K562 (cell line): ENCODE measurements around the gene ARF1. TPM values are rescaled to one million over a fixed set of nuclear protein-coding genes. Genes with fewer than 3 reads are reported as not detected.
A peak's percentile ranks its signal among the peaks of the same experiment; 100 is the strongest.

Experiments
- ATAC-seq: fragments of 200-7000 bp; cut with Tn5 transposase; 3 replicates; pipeline ENCODE4 v1.9.1; 2020; ENCODE audit warnings: moderate library complexity
- BruUV-seq: library from RNA; stranded (reverse); fragments of 400-500 nt; replicated peaks from 2 replicates; lab custom pipeline; 2021; lab: Mats Ljungman, UMichigan
- CTCF ChIA-PET: fragments of 300-600 bp; formaldehyde crosslinking; extraction: SDS; loops from one replicate; lab custom pipeline; 2021; ENCODE audit warnings: low intra/inter-chr PET ratio; lab: Yijun Ruan, JAX
- POLR2A ChIA-PET: fragments of 300-600, 350-650 bp; sonication (Branson Sonifier 250); formaldehyde crosslinking; extraction: SDS; loops from one replicate; lab custom pipeline; 2021; ENCODE audit warnings: antibody characterized with exemption, inconsistent platforms; lab: Yijun Ruan, JAX
- DNase-seq, 4 experiments: peaks; one replicate each; pipeline versions ENCODE4 v3.0.0 to v3.0.0-alpha.2; 2011 to 2018; ENCODE audit warnings: low spot score in 3 of 4, mixed read lengths in 3 of 4; ENCODE audit errors: extremely low read depth in 1 of 4
- FAIRE-seq: peaks from 2 replicates; lab custom pipeline; 2011; peaks lifted over from hg19 to GRCh38; lab: Jason Lieb, UNC
- H2AFZ ChIP-seq: 2 replicates; pipeline ENCODE4 v1.6.0; 2011; ENCODE audit warnings: low read depth, low read length, control low read depth, inconsistent platforms
- H3K27ac ChIP-seq: fragments of 200-600 bp; 3 replicates; pipeline ENCODE4 v1.8.0; 2011; ENCODE audit warnings: low read depth, mild to moderate bottlenecking, control low read depth, inconsistent platforms, low read length, moderate library complexity, mixed read lengths; ENCODE audit errors: extremely low read depth
- H3K27me3 ChIP-seq, 2 experiments: fragments of 300-600 bp in 1 of 2; 2 replicates in 1 of 2; 3 replicates in 1 of 2; pipeline versions ENCODE4 v1.6.0 to v1.8.0; 2011; ENCODE audit warnings: inconsistent platforms in 2 of 2, low read length in 2 of 2, mild to moderate bottlenecking in 1 of 2, mixed read lengths in 1 of 2, moderate library complexity in 1 of 2; ENCODE audit not compliant: control insufficient read depth in 2 of 2, insufficient read depth in 2 of 2
- H3K36me3 ChIP-seq: fragments of 300-600 bp; 3 replicates; pipeline ENCODE4 v1.8.0; 2011; ENCODE audit warnings: mild to moderate bottlenecking, low read length, inconsistent platforms; ENCODE audit not compliant: control insufficient read depth, insufficient read depth
- H3K4me1 ChIP-seq, 2 experiments: fragments of 200-600 bp in 1 of 2; replicated peaks in 1 of 2; 2 replicates in 1 of 2; 3 replicates in 1 of 2; pipeline versions ENCODE4 v1.5.1 to v1.8.0; 2011; ENCODE audit warnings: inconsistent platforms in 2 of 2, low read length in 2 of 2, mild to moderate bottlenecking in 1 of 2, mixed read lengths in 1 of 2, moderate library complexity in 1 of 2; ENCODE audit not compliant: control insufficient read depth in 2 of 2, insufficient read depth in 2 of 2
- H3K4me2 ChIP-seq: 2 replicates; pipeline ENCODE4 v1.6.1; 2011; ENCODE audit warnings: low read length, control low read depth, inconsistent platforms, mixed read lengths; ENCODE audit not compliant: insufficient read depth
- H3K4me3 ChIP-seq: fragments of 200-600 bp; sonication (generic), shearing (Covaris generic); 2 replicates; pipeline ENCODE4 v1.5.1; 2016; ENCODE audit warnings: control low read depth, inconsistent platforms
- H3K79me2 ChIP-seq: fragments of 200-600 bp; 3 replicates; pipeline ENCODE4 v1.8.0; 2011; ENCODE audit warnings: low read length, inconsistent platforms; ENCODE audit not compliant: control insufficient read depth, insufficient read depth
- H3K9ac ChIP-seq, 2 experiments: 2 replicates each; pipeline versions ENCODE4 v1.6.0 to v1.6.1; 2011; ENCODE audit warnings: low read depth in 2 of 2, low read length in 2 of 2, control low read depth in 1 of 2, inconsistent platforms in 1 of 2, mild to moderate bottlenecking in 1 of 2, mixed read lengths in 1 of 2; ENCODE audit not compliant: insufficient read depth in 1 of 2
- H3K9me1 ChIP-seq: one replicate; pipeline ENCODE4 v1.6.0; 2011; ENCODE audit warnings: inconsistent platforms, mild to moderate bottlenecking, low read length, moderate library complexity; ENCODE audit not compliant: control insufficient read depth, insufficient read depth
- H3K9me3 ChIP-seq: replicated peaks from 2 replicates; pipeline ENCODE4 v1.5.1; 2011; ENCODE audit warnings: low read depth, low read length, inconsistent platforms; ENCODE audit not compliant: control insufficient read depth, insufficient read depth
- H4K20me1 ChIP-seq: replicated peaks from 2 replicates; pipeline ENCODE4 v1.6.1; 2011; ENCODE audit warnings: low read length, inconsistent platforms, mixed read lengths; ENCODE audit not compliant: control insufficient read depth, insufficient read depth
- ATF1 ChIP-seq, 2 experiments: fragments of 450-650 bp in 1 of 2; IDR thresholded peaks; 2 replicates each; pipeline ENCODE4 v1.6.1; 2016; ENCODE audit warnings: missing compliant biosample characterization in 1 of 2, missing genetic modification characterization in 1 of 2
- BCL6 ChIP-seq: fragments of 250-450 bp; sonication (Bioruptor Pico); IDR thresholded peaks from 2 replicates; pipeline ENCODE4 v1.4.0; 2020
- CREM ChIP-seq: IDR thresholded peaks from 2 replicates; pipeline ENCODE4 v1.6.1; 2014; ENCODE audit warnings: antibody characterized with exemption, low read depth
- EHMT2 ChIP-seq: fragments of 450-650 bp; IDR thresholded peaks from 2 replicates; pipeline ENCODE4 v1.6.1; 2018; ENCODE audit warnings: antibody characterized with exemption
- GATAD2A ChIP-seq: fragments of 450-650 bp; IDR thresholded peaks from 2 replicates; pipeline ENCODE4 v1.6.1; 2017
- HDAC1 ChIP-seq, 2 experiments: fragments of 450-650 bp; IDR thresholded peaks; 2 replicates each; pipeline ENCODE4 v1.6.1; 2016 to 2017; ENCODE audit warnings: inconsistent platforms in 1 of 2, mild to moderate bottlenecking in 1 of 2, moderate library complexity in 1 of 2
- KDM5B ChIP-seq: fragments of 200-600 bp; sonication (generic); IDR thresholded peaks from 2 replicates; pipeline ENCODE4 v1.6.1; 2012; ENCODE audit warnings: low read depth, mild to moderate bottlenecking, moderate library complexity, low read length, control low read depth, inconsistent platforms; ENCODE audit not compliant: insufficient replicate concordance
- MAFG ChIP-seq: fragments of 450-650 bp; conservative IDR thresholded peaks from 2 replicates; pipeline ENCODE4 v1.6.1; 2016; ENCODE audit warnings: missing genetic modification characterization, missing compliant biosample characterization
- MEIS2 ChIP-seq: fragments of 450-650 bp; IDR thresholded peaks from 2 replicates; pipeline ENCODE4 v1.6.1; 2014; ENCODE audit warnings: mild to moderate bottlenecking; ENCODE audit not compliant: partially characterized antibody
- MIER1 ChIP-seq: fragments of 450-650 bp; IDR thresholded peaks from 2 replicates; pipeline ENCODE4 v1.6.1; 2016; ENCODE audit warnings: antibody characterized with exemption, mild to moderate bottlenecking, low read depth
- NFE2L1 ChIP-seq: fragments of 450-650 bp; IDR thresholded peaks from 2 replicates; pipeline ENCODE4 v1.6.1; 2016; ENCODE audit warnings: missing genetic modification characterization, low read depth, mild to moderate bottlenecking, missing compliant biosample characterization, moderate library complexity, borderline replicate concordance
- NR2F6 ChIP-seq: fragments of 450-650 bp; formaldehyde crosslinking; IDR thresholded peaks from 2 replicates; pipeline ENCODE4 v1.4.0; 2020; ENCODE audit warnings: mild to moderate bottlenecking
- SETDB1 ChIP-seq: IDR thresholded peaks from one replicate; pipeline ENCODE4 v1.6.1; 2012; ENCODE audit warnings: low read length, control low read depth, inconsistent platforms
- TRIM24 ChIP-seq, 2 experiments: fragments of 450-650 bp; IDR thresholded peaks; 2 replicates each; pipeline ENCODE4 v1.6.1; 2016
- XRCC3 ChIP-seq: fragments of 450-650 bp; IDR thresholded peaks from 2 replicates; pipeline ENCODE4 v1.6.1; 2017; ENCODE audit warnings: mild to moderate bottlenecking, moderate library complexity
- ZNF174 ChIP-seq: fragments of 250-450 bp; sonication (Bioruptor Pico); IDR thresholded peaks from 2 replicates; pipeline ENCODE4 v1.4.0; 2020; ENCODE audit warnings: mild to moderate bottlenecking
- ZNF239 ChIP-seq: fragments of 250-450 bp; sonication (Bioruptor Pico); IDR thresholded peaks from 2 replicates; pipeline ENCODE4 v1.4.0; 2020; ENCODE audit warnings: mild to moderate bottlenecking
- WGBS: fragments of 100-300 bp; shearing (Covaris generic); methylation state at CpG from one replicate; pipeline ENCODE4 v1.1.6; 2016; ENCODE audit warnings: low coverage, mixed read lengths; ENCODE audit not compliant: insufficient coverage; ENCODE audit errors: missing lambda C conversion rate; 5-methylcytosine and 5-hydroxymethylcytosine counted together
- in situ Hi-C: fragments of 300-500 bp; cut with MboI; formaldehyde crosslinking; loops from 4 replicates; pipeline ENCODE4 v1.15.0; 2018; ENCODE audit warnings: inconsistent platforms, mixed read lengths
- intact Hi-C: fragments of 100-400 bp; cut with micrococcal nuclease; formaldehyde crosslinking; loops from 2 replicates; pipeline ENCODE4 v1.14.2; 2022
- polyA plus RNA-seq, 8 experiments: library from polyadenylated mRNA; depleted of rRNA in 4 of 8; stranded (reverse) in 5 of 8; unstranded in 3 of 8; fragments of >200 nt; fragmentation: Nextera tagmentation in 2 of 8; fragmentation: Illumina TruSeq in 1 of 8; extraction: Ambion mirVana in 2 of 8; extraction: Trizol in 1 of 8; gene quantifications; 2 replicates each; pipeline versions ENCODE4 v1.2.1 to v1.2.3, GENCODE V29; 2011 to 2014; ENCODE audit warnings: inconsistent platforms in 1 of 8, missing spikeins in 1 of 8
- total RNA-seq, 7 experiments: library from RNA; depleted of rRNA in 6 of 7; stranded (reverse); fragments of >200 nt in 6 of 7; fragmentation: Illumina TruSeq in 2 of 7; extraction: Trizol in 2 of 7; gene quantifications; 2 replicates each; pipeline versions ENCODE4 v1.2.1 to v1.2.3, GENCODE V29; 2011 to 2021; ENCODE audit warnings: low replicate concordance in 1 of 7
- TF ChIP-seq, protein P1 (sequence below), 2 experiments: fragments of 450-650 bp in 1 of 2; IDR thresholded peaks; 2 replicates each; pipeline ENCODE4 v1.6.1; 2011 to 2017; ENCODE audit warnings: low read depth in 2 of 2, antibody characterized with exemption in 1 of 2, borderline replicate concordance in 1 of 2, low read length in 1 of 2, mild to moderate bottlenecking in 1 of 2, mixed read lengths in 1 of 2; ENCODE audit not compliant: control insufficient read depth in 1 of 2
- TF ChIP-seq, protein P2 (sequence below), 2 experiments: IDR thresholded peaks; 2 replicates each; pipeline ENCODE4 v1.6.1; 2011; ENCODE audit warnings: borderline replicate concordance in 1 of 2, control low read depth in 1 of 2, low read depth in 1 of 2, low read length in 1 of 2, mild to moderate bottlenecking in 1 of 2, mixed read lengths in 1 of 2, moderate library complexity in 1 of 2; ENCODE audit not compliant: insufficient read depth in 1 of 2, insufficient read length in 1 of 2, poor library complexity in 1 of 2, severe bottlenecking in 1 of 2; ENCODE audit errors: extremely low read depth in 1 of 2

The ARF1 gene
- total and polyA plus RNA-seq, 9 of the 15 experiments (the other 6 are each of a cell fraction or from before 2014, with no cell fraction given), result 69.8 to 593 (median 325) TPM

DNA sequence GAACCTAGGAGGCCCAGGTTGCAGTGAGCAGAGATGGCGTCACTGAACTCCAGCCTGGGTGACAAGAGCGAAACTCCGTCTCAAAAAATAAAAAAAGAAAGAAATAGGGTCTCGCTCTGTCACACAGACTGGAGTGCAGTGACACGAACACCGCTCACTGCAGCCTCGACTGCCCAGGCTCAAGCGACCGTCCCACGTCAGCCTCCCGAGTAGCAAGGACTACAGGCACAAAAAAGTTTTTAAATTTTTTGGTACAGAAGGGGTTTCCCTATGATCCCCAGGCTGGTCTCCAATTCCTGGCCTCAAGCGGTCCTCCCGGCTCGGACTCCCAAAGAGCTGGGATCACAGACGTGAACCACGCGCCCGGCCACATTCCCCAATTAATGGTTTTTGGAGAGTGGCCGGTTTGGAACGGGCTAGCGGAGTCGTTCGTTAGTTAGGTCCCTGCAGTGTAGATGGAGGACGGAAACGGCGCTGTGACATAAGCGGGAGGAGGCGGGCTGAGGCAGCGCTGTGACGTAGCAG lies 57.0 kb downstream of the ARF1 start:
- H3K27me3 ChIP-seq, result no peaks in the 10 kb centered on the region
- H4K20me1 ChIP-seq, result peaks cover 38% of the 10 kb centered on the region
- TSS peak; percentile 90 for BruUV-seq
- peak overlapping the region; percentile 91 for H3K27ac ChIP-seq
- ATAC-seq (no peak), DNase-seq (no peak), FAIRE-seq (no peak)
- H2AFZ ChIP-seq, result peak overlapping the region; percentile 90
- peaks cover 12% of the 10 kb centered on the region for H3K9me1 ChIP-seq
- in situ Hi-C loops (loop anchor here (5.0 kb wide), 1 partner anchor 368 kb away; no protein-coding TSS in a partner anchor), intact Hi-C loops (no loop called here)
- H3K4me2 ChIP-seq, result peak overlapping the region; percentile 80
- CTCF ChIA-PET, result no interaction called here
- H3K9ac ChIP-seq, result peak overlapping the region; percentile 91 to 93
- peak overlapping the region; percentile 92 for H3K4me3 ChIP-seq
- H3K36me3 ChIP-seq, result peaks cover 24% of the 10 kb centered on the region; the same call in 2 of the 3 replicates
- no peaks in the 10 kb centered on the region for H3K9me3 ChIP-seq
- peaks cover 42 to 58% of the 10 kb centered on the region in 2 experiments; a peak in 4 of 5 replicates for H3K4me1 ChIP-seq
- peaks cover 44% of the 10 kb centered on the region for H3K79me2 ChIP-seq
- WGBS, result 4% methylated on average over 30 of the region's 30 CpGs
- POLR2A ChIA-PET, result interaction anchor here (0.9 to 2.7 kb wide), 4 partner anchors 9 to 32 kb away, joined by 3 to 9 read pairs (median 6); no protein-coding TSS in a partner anchor
- TF ChIP-seq ATF1 (CRISPR knock-in tag; IDR thresholded peaks at IDR 0.05) (no peak; the same call in 1 of the 2 replicates), ATF1 (tag; IDR thresholded peaks at IDR 0.05) (no peak), MAFG (tag) (no peak), MEIS2 (no peak), NR2F6 (CRISPR knock-in tag) (no peak), XRCC3 (no peak), HDAC1 (IDR thresholded peaks at IDR 0.05) (peak in 1 of 2 experiments; percentile 11; a peak in 2 of 4 replicates), GATAD2A (peak; percentile 24; the same call in 1 of the 2 replicates), TRIM24 (IDR thresholded peaks at IDR 0.05) (0 out of 4 replicates have a peak, but pooled peaks of 1 of the 2 experiments have one; percentile 10), KDM5B (no peak), SETDB1 (no peak), BCL6 (no peak), ZNF239 (CRISPR knock-in tag) (peak; percentile 27; the same call in 1 of the 2 replicates), EHMT2 (no peak), NFE2L1 (tag) (no peak), ZNF174 (CRISPR knock-in tag) (no peak), MIER1 (peak; percentile 52; the same call in 1 of the 2 replicates), CREM (no peak)
- TF ChIP-seq, protein P1, sequence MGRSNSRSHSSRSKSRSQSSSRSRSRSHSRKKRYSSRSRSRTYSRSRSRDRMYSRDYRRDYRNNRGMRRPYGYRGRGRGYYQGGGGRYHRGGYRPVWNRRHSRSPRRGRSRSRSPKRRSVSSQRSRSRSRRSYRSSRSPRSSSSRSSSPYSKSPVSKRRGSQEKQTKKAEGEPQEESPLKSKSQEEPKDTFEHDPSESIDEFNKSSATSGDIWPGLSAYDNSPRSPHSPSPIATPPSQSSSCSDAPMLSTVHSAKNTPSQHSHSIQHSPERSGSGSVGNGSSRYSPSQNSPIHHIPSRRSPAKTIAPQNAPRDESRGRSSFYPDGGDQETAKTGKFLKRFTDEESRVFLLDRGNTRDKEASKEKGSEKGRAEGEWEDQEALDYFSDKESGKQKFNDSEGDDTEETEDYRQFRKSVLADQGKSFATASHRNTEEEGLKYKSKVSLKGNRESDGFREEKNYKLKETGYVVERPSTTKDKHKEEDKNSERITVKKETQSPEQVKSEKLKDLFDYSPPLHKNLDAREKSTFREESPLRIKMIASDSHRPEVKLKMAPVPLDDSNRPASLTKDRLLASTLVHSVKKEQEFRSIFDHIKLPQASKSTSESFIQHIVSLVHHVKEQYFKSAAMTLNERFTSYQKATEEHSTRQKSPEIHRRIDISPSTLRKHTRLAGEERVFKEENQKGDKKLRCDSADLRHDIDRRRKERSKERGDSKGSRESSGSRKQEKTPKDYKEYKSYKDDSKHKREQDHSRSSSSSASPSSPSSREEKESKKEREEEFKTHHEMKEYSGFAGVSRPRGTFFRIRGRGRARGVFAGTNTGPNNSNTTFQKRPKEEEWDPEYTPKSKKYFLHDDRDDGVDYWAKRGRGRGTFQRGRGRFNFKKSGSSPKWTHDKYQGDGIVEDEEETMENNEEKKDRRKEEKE (IDR thresholded peaks at IDR 0.05; ENCODE audit: borderline replicate concordance in 1 of 2, control insufficient read depth in 1 of 2, low read depth in 2 of 2, low read length in 1 of 2), result no peak
- TF ChIP-seq, protein P2, sequence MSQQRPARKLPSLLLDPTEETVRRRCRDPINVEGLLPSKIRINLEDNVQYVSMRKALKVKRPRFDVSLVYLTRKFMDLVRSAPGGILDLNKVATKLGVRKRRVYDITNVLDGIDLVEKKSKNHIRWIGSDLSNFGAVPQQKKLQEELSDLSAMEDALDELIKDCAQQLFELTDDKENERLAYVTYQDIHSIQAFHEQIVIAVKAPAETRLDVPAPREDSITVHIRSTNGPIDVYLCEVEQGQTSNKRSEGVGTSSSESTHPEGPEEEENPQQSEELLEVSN (IDR thresholded peaks at IDR 0.05; ENCODE audit: borderline replicate concordance in 1 of 2, extremely low read depth in 1 of 2, insufficient read depth in 1 of 2, insufficient read length in 1 of 2, low read depth in 1 of 2, low read length in 1 of 2, poor library complexity in 1 of 2, severe bottlenecking in 1 of 2), result peak in 1 of 2 experiments; percentile 5
